ENCODE data around the gene ITM2C.

The ITM2C gene

GRCh38 chr2:230874456-230874855 is 9.7 kb downstream of the ITM2C start:
- no peak for DNase-seq

DNA sequence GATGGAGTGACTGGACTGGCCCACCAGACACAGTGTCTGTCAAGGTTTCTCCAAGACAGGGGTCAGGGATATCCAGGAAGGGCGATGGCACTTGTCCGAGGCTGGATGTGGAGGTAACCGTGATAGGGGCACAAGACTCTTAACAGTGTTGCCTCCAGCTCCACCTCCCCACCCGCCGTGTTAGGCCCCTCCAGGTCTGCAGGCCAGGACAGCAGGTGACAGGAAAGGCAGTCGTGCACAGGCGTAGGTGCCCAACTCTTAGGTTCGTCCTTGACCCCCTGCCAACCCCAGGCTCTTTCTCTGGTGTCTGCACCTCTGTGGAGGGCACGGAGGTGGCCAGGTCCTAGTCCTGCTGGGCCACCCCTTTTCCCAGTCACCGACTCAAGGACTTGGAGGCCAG is 10.1 kb downstream of the ITM2C start:
- no peak for DNase-seq

GRCh38 chr2:230875347-230876315 is 10.9 kb downstream of the ITM2C start:
- no peak for DNase-seq

- DNase-seq, result no peak
Observed at GRCh38 chr2:230877116-230877758, 12.5 kb downstream of the ITM2C start.

GRCh38 chr2:230877759-230878598 is 13.2 kb downstream of the ITM2C start:
- no peak for DNase-seq

DNA sequence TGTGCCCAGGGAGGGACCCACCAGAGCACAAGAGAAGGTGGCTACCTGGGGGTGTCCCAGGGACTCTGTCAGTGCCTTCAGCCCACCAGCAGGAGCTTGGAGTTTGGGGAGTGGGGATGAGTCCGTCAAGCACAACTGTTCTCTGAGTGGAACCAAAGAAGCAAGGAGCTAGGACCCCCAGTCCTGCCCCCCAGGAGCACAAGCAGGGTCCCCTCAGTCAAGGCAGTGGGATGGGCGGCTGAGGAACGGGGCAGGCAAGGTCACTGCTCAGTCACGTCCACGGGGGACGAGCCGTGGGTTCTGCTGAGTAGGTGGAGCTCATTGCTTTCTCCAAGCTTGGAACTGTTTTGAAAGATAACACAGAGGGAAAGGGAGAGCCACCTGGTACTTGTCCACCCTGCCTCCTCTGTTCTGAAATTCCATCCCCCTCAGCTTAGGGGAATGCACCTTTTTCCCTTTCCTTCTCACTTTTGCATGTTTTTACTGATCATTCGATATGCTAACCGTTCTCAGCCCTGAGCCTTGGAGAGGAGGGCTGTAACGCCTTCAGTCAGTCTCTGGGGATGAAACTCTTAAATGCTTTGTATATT is 14.0 kb downstream of the ITM2C start:
- no peak for DNase-seq

DNA sequence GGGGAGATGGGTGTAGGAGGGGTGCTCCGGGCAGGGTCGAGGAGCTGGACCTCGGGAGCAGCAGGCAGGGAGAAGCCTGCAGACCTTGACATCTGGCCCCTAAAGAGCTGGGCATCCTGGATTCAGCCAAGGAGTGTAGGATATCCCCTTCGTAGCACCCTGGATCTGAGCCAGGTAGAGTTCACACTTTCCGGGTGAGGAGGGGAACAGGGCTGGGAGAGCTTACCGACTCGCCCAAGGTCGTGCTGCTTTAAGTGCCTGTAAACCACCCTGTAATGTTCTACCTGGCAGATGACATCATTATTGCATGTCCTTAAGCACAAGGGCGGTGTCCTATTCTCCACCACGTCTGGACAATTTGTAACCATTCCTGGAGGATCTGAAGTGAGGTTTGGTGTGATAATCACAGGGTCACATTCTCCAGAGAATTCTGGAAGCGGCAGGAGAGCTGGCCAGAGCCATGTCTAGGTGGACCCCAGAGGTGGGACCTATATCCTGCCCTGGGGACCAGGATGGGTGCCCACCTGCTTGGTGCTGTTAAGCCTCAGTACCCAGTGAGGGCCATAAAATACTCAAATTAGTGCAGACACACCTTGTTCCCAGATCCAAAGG is 14.6 kb downstream of the ITM2C start:
- DNase-seq, result no peak

DNA sequence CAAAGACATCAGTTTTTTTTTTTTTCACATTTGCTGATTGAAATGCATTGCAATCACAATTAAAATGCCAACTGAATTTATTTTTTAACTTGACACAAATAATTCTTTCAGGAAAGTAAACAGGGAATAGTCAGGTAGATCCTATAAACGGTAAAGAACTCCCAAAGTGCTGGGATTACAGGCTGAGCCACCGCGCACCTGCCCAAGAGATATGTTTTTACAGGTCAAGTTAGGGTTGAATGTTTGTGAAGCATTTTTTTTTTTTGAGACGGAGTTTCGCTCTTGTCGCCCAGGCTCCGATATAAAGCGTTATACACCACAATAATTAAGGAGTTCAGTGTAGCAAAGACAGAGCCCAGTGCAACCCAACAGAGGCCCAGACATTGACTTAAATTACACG is 15.1 kb downstream of the ITM2C start:
- DNase-seq, result no peak

GRCh38 chr2:230881840-230882239 is 17.1 kb downstream of the ITM2C start:
- DNase-seq, result no peak

- DNase-seq, result peak; percentile 56
Observed at GRCh38 chr2:230885463-230886130, 20.9 kb downstream of the ITM2C start.

GRCh38 chr2:230886206-230886605 is 21.5 kb downstream of the ITM2C start:
- no peak for DNase-seq

GRCh38 chr2:230886671-230887071 is 21.9 kb downstream of the ITM2C start:
- DNase-seq, result no peak

DNA sequence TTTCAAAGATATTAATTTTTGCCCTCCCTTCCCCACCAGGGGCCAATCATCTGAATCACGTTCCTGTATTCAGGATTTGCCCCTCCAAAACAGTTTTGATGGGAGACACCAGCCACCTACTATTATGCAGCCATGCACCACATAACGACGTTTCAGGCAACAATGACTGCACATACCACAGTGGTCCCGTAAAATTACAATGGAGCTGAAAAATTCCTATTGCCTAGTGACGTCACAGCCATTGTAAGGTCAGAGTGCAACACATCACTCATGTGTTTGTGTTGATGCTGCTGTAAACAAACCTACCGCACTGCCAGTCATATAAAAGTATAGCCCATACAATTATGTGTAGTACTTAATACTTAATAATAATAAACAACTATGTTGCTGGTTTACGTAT is 22.6 kb downstream of the ITM2C start:
- no peak for DNase-seq

- no peak for DNase-seq
Observed at GRCh38 chr2:230888824-230889400, 24.2 kb downstream of the ITM2C start.

GRCh38 chr2:230889911-230890601 is 25.3 kb downstream of the ITM2C start:
- no peak for DNase-seq

- DNase-seq, result no peak
Observed at GRCh38 chr2:230890646-230891045, 25.9 kb downstream of the ITM2C start.

DNA sequence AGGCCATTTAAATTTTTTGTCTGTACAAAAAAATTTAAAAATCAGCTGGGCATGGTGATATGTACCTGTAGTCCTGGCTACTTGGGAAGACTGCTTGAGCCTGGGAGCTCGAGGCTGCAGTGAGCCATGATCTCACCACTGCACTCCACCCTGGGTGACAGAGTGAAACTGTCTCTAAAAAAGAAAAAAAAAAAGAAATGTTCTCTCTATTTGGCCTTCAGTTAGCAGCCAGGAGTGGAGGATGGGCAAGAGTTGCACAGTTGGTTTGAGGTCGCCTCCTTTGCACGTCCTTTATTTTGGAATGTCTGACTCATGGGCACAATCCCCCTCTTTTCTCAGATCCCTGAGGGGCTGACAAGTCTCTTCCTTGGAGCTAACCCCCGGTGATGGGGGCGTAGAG is 26.3 kb downstream of the ITM2C start:
- no peak for DNase-seq

- DNase-seq, result no peak
Observed at GRCh38 chr2:230891509-230891908, 26.8 kb downstream of the ITM2C start.

GRCh38 chr2:230893338-230893737 is 28.6 kb downstream of the ITM2C start:
- DNase-seq, result no peak

- DNase-seq, result no peak
Observed at GRCh38 chr2:230893841-230894781, 29.4 kb downstream of the ITM2C start.
